Measurements from ENCODE around the gene CHM. TPM values are rescaled to one million over a fixed set of nuclear protein-coding genes. Genes with fewer than 3 reads are reported as not detected.

CHM gene
- total RNA-seq = 28.9 and 33.3 TPM in 2 replicates

GRCh38 chrX:86047174-86047935, at the start of gene CHM:
CHM (minus strand) TSS chrX:86047558; CDS start chrX:86047532, 26 bp downstream.

Other genes starting within 250 kb of the CHM start
- not detected in 2 replicates for gene DACH2, start 100.9 kb upstream of the CHM start, total RNA-seq